Right lobe of liver (tissue), 4 donors: ENCODE measurements around the gene ZNF398.

Experiments used
- CTCF ChIP-seq, 4 donors: fragments of 200-600 bp in 3 of 4; fragments of 450-650 bp in 1 of 4; IDR thresholded peaks; one replicate each; pipeline versions ENCODE4 v1.5.1 to v1.8.0; 2016 to 2022; ENCODE audit warnings: antibody characterized with exemption in 4 of 4, mild to moderate bottlenecking in 2 of 4
- POLR2A ChIP-seq: fragments of 450-650 bp; IDR thresholded peaks from one replicate; pipeline ENCODE4 v1.6.1; 2017; ENCODE audit warnings: antibody characterized with exemption, mild to moderate bottlenecking
- donor health status: DM: no; HTN: no; CAD: no.
- donor health status: DM: no; HTN: no; CAD: no.
- donor health status: DM: no; HTN: yes; CAD: no.

GRCh38 chr7:149100821-149101220 is 46.4 kb upstream of the ZNF398 start:
- no peak for TF ChIP-seq CTCF (IDR thresholded peaks at IDR 0.05)
- TF ChIP-seq POLR2A: no peak
